ENCODE data around the gene FZD2.

The FZD2 gene

GRCh38 chr17:44591206-44591605, 33.9 kb downstream of the FZD2 start:
- Histone ChIP-seq H3K9me3 (ENCODE audit: control insufficient read depth, insufficient read depth, low read length) (no peaks in the 10 kb centered on the region), H3K4me2 (ENCODE audit: low read length) (no peak overlapping the region), H3K9me2 (replicated peaks; ENCODE audit: control insufficient read depth, low read length) (no peaks in the 10 kb centered on the region), H4K20me1 (ENCODE audit: control insufficient read depth, insufficient read depth, low read depth, low read length) (no peaks in the 10 kb centered on the region), H3F3A (ENCODE audit: control insufficient read depth, insufficient read depth) (no peaks in the 10 kb centered on the region), H3K36me3 (ENCODE audit: control insufficient read depth, low read length) (no peaks in the 10 kb centered on the region), H3K79me2 (ENCODE audit: control insufficient read depth, low read length) (no peaks in the 10 kb centered on the region), H3K27ac (ENCODE audit: low read depth, low read length) (no peak overlapping the region), H3K4me1 (ENCODE audit: control insufficient read depth, low read length) (no peaks in the 10 kb centered on the region), H3K4me3 (ENCODE audit: low read length) (no peak overlapping the region), H3K27me3 (ENCODE audit: control insufficient read depth, low read length) (peaks cover 13% of the 10 kb centered on the region)
- TF ChIP-seq EZH2phosphoT487 (IDR thresholded peaks at IDR 0.05; ENCODE audit: borderline replicate concordance, low read length) (no peak), CTCF (IDR thresholded peaks at IDR 0.05; ENCODE audit: low read depth, low read length, poor library complexity, severe bottlenecking) (no peak)

DNA sequence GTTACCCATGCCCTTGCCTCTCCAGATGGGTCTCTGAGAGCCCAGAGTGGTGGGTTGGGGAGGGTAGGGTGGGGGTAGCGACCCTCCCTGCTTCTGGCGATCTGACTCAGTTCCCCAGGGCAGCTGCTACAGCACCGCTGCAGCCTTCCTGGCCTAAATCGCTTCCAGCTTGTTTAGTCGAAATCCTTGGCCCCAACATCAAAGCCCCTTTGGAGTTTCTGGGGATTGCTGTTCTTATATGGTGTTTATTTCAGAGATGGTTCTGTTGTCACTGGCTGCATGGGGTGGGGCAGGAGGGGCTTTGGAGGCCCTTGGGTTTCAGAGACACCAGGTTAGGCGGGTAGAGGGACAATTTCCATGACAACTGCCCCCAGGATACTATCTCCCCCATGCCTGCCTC, 35.9 kb downstream of the FZD2 start:
- Histone ChIP-seq H3K4me2 (ENCODE audit: low read length) (no peak overlapping the region), H3K9me2 (replicated peaks; ENCODE audit: control insufficient read depth, low read length) (no peaks in the 10 kb centered on the region), H3K79me2 (ENCODE audit: control insufficient read depth, low read length) (no peaks in the 10 kb centered on the region), H4K20me1 (ENCODE audit: control insufficient read depth, insufficient read depth, low read depth, low read length) (no peaks in the 10 kb centered on the region), H3K27ac (ENCODE audit: low read depth, low read length) (no peak overlapping the region), H3K4me3 (ENCODE audit: low read length) (no peak overlapping the region), H3K4me1 (ENCODE audit: control insufficient read depth, low read length) (no peaks in the 10 kb centered on the region), H3K36me3 (ENCODE audit: control insufficient read depth, low read length) (no peaks in the 10 kb centered on the region), H3K9me3 (ENCODE audit: control insufficient read depth, insufficient read depth, low read length) (no peaks in the 10 kb centered on the region), H3F3A (ENCODE audit: control insufficient read depth, insufficient read depth) (no peaks in the 10 kb centered on the region), H3K27me3 (ENCODE audit: control insufficient read depth, low read length) (peaks cover 12% of the 10 kb centered on the region)
- TF ChIP-seq CTCF (IDR thresholded peaks at IDR 0.05; ENCODE audit: low read depth, low read length, poor library complexity, severe bottlenecking) (no peak), EZH2phosphoT487 (IDR thresholded peaks at IDR 0.05; ENCODE audit: borderline replicate concordance, low read length) (no peak)

DNA sequence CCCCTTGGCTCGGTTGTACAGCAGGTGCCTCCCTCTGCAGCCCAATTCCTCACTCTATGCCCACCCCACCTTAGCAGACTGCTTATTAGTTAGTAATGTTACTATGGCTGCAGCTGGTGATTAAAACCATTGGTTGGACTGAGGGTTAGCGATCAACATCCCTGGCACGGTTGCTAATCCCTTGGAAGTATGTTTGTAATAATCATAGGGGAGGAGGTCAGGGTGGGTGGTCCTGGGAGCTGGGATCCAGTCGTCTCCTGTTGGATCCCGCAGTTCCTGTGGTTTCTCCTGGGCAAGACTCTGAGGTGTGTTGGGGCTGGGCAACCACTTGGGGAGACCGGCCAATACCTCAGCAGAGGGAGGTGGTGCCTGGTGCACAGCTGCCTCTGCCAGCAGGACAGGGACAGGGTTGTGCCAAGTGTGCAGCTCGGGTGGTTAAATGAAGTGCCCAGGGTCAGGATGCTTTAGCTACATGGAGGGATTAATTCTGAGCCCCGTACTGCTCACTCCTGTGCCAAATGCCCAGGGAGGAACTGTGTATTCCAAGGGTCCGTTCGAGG, 38.0 kb downstream of the FZD2 start:
- no peak for TF ChIP-seq EZH2phosphoT487 (IDR thresholded peaks at IDR 0.05; ENCODE audit: borderline replicate concordance, low read length)
- TF ChIP-seq CTCF (IDR thresholded peaks at IDR 0.05; ENCODE audit: low read depth, low read length, poor library complexity, severe bottlenecking): no peak
- H3K4me3 ChIP-seq (ENCODE audit: low read length): no peak overlapping the region
- H3K9me2 ChIP-seq (replicated peaks; ENCODE audit: control insufficient read depth, low read length): no peaks in the 10 kb centered on the region
- H3K4me1 ChIP-seq (ENCODE audit: control insufficient read depth, low read length): no peaks in the 10 kb centered on the region
- no peaks in the 10 kb centered on the region for H3K79me2 ChIP-seq (ENCODE audit: control insufficient read depth, low read length)
- H3K9me3 ChIP-seq (ENCODE audit: control insufficient read depth, insufficient read depth, low read length): no peaks in the 10 kb centered on the region
- H3F3A ChIP-seq (ENCODE audit: control insufficient read depth, insufficient read depth): no peaks in the 10 kb centered on the region
- no peaks in the 10 kb centered on the region for H4K20me1 ChIP-seq (ENCODE audit: control insufficient read depth, insufficient read depth, low read depth, low read length)
- H3K4me2 ChIP-seq (ENCODE audit: low read length): no peak overlapping the region
- no peaks in the 10 kb centered on the region for H3K36me3 ChIP-seq (ENCODE audit: control insufficient read depth, low read length)
- no peak overlapping the region for H3K27ac ChIP-seq (ENCODE audit: low read depth, low read length)
- H3K27me3 ChIP-seq (ENCODE audit: control insufficient read depth, low read length): peaks cover 5% of the 10 kb centered on the region; the same call in 1 of the 2 replicates
